HG02642 (cell line): ENCODE results near the gene SPATS2L.

Experiments
- ATAC-seq: cut with Tn5 transposase; IDR thresholded peaks from one replicate; pipeline ENCODE4 v1.9.1; 2021; ENCODE audit warnings: mild to moderate bottlenecking; ENCODE audit not compliant: unreplicated experiment, poor library complexity

Gene SPATS2L

GRCh38 chr2:200306196-200306930, at the start of gene SPATS2L:
TSS of gene SPATS2L (plus strand) at chr2:200306693. CDS start at chr2:200389245, 82,552 bp downstream.
- ATAC-seq = peak; percentile 65

GRCh38 chr2:200257570-200257969, 48.9 kb upstream of the SPATS2L start:
- no peak for ATAC-seq

- no peak for ATAC-seq
Observed at GRCh38 chr2:200258081-200258480, 48.4 kb upstream of the SPATS2L start.

- ATAC-seq = no peak
Observed at GRCh38 chr2:200258881-200259576, 47.5 kb upstream of the SPATS2L start.

GRCh38 chr2:200259577-200259957, 46.9 kb upstream of the SPATS2L start:
- no peak for ATAC-seq

- ATAC-seq = no peak
Observed at GRCh38 chr2:200262047-200262446, 44.4 kb upstream of the SPATS2L start.

GRCh38 chr2:200263279-200263678, 43.2 kb upstream of the SPATS2L start:
- no peak for ATAC-seq

- no peak for ATAC-seq
Observed at GRCh38 chr2:200264631-200265030, 41.9 kb upstream of the SPATS2L start.

- no peak for ATAC-seq
Observed at GRCh38 chr2:200266406-200266805, 40.1 kb upstream of the SPATS2L start.

GRCh38 chr2:200267350-200267749, 39.1 kb upstream of the SPATS2L start:
- ATAC-seq = no peak

GRCh38 chr2:200270732-200271131, 35.8 kb upstream of the SPATS2L start:
- ATAC-seq = no peak

GRCh38 chr2:200272320-200272719, 34.2 kb upstream of the SPATS2L start:
- no peak for ATAC-seq

GRCh38 chr2:200274116-200275075, 32.1 kb upstream of the SPATS2L start:
- no peak for ATAC-seq

- ATAC-seq = no peak
Observed at GRCh38 chr2:200275295-200276013, 31.0 kb upstream of the SPATS2L start.

- no peak for ATAC-seq
Observed at GRCh38 chr2:200276472-200276871, 30.0 kb upstream of the SPATS2L start.

GRCh38 chr2:200278694-200279316, 27.7 kb upstream of the SPATS2L start:
- ATAC-seq = no peak

- ATAC-seq = no peak
Observed at GRCh38 chr2:200279857-200280256, 26.6 kb upstream of the SPATS2L start.

- ATAC-seq = no peak
Observed at GRCh38 chr2:200286578-200286977, 19.9 kb upstream of the SPATS2L start.

GRCh38 chr2:200288670-200289429, 17.6 kb upstream of the SPATS2L start:
- ATAC-seq = no peak
